Measurements from ENCODE around the gene HIC2. TPM values are rescaled to one million over a fixed set of nuclear protein-coding genes. Genes with fewer than 3 reads are reported as not detected.
"Not testable (repeated sequence)": the region's sequence is repeated elsewhere in the genome, so short reads cannot be mapped to it uniquely, and the experiment has no call there.

Gene HIC2
- polyA plus RNA-seq, 1 experiment: 0.93 TPM

DNA sequence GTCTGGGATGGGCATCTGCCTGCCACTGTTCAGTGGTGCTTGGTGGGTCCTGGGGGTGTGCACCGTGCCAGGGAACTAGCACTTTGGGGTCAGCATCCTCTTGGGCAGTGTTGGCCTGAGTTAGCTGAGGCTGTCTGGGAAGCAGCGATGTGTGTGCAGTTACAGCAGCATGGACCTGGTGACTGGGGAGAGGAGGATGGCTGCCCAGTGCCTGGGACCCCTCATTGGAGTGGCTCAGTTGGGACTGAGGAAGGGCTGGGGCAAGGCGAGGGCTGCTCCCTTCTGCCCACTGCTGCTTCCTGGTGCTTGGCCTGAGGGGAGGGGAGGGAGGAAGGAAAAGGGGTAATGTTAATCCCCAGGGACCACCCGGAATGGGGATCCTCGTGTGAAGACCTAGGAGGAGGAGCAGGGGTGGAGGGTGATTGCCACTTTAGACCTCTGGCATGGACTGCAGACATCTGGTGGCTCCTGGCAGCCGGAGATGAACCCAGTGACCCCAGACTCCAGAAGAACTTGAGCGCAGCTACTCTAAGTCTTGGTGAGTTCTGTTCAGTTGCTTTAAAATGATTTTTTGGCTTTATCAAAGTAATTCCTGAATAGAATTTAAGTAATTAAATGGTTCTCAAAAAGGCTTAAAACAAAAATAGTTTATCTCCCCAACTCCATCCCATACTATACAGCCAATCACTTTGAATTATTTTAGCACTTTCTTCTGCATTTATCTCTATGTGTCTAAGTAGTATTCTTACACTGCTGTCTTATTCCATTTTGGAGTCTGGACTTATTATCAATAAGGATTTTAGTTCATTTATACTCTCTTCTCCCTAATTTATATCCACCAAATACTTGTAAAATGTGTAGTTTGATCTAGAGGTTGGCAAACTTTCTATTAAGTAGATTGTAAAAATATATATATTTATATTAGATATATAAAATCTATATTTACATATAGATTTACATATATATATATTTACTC lies 34.7 kb downstream of the HIC2 start:
- DNase-seq (ENCODE audit: low read depth, low spot score): no peak
- H3K4me3 ChIP-seq (ENCODE audit: low read depth, low read length): no peak overlapping the region
- H3K9me3 ChIP-seq (ENCODE audit: control insufficient read depth, insufficient read depth, low read length): no peaks in the 10 kb centered on the region; the same call in 1 of the 2 replicates
- H3K27me3 ChIP-seq (ENCODE audit: control insufficient read depth, insufficient read depth, low read length): no peaks in the 10 kb centered on the region
- TF ChIP-seq, protein P1, sequence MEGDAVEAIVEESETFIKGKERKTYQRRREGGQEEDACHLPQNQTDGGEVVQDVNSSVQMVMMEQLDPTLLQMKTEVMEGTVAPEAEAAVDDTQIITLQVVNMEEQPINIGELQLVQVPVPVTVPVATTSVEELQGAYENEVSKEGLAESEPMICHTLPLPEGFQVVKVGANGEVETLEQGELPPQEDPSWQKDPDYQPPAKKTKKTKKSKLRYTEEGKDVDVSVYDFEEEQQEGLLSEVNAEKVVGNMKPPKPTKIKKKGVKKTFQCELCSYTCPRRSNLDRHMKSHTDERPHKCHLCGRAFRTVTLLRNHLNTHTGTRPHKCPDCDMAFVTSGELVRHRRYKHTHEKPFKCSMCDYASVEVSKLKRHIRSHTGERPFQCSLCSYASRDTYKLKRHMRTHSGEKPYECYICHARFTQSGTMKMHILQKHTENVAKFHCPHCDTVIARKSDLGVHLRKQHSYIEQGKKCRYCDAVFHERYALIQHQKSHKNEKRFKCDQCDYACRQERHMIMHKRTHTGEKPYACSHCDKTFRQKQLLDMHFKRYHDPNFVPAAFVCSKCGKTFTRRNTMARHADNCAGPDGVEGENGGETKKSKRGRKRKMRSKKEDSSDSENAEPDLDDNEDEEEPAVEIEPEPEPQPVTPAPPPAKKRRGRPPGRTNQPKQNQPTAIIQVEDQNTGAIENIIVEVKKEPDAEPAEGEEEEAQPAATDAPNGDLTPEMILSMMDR (IDR thresholded peaks at IDR 0.05; ENCODE audit: low read depth, low read length): no peak
- POLR2A ChIA-PET: no interaction called here
- H3K27ac ChIP-seq (ENCODE audit: low read depth, low read length): no peak overlapping the region
- CTCF ChIA-PET: interaction anchor here (0.8 kb wide), 1 partner anchor 194 kb away, joined by 3 read pairs; no protein-coding TSS in a partner anchor

DNA sequence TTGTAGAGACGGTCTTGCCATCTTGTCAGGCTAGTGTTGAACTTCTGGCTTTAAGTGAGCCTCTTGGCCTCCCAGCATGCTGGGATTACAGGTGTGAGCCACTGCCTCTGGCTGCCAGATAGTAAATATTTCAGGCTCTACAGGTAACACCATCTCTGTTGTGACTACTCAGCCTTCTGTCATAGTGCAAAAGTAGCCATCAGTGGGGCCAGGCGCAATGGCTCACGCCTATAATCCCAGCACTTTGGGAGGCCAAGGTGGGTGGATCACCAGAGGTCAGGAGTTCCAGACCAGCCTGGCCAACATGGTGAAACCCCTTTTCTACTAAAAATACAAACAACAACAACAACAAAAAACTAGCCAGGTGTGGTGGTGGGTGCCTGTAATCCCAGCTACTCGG lies 35.5 kb downstream of the HIC2 start:
- H3K27ac ChIP-seq (ENCODE audit: low read depth, low read length); H3K4me3 ChIP-seq (ENCODE audit: low read depth, low read length); H3K27me3 ChIP-seq (ENCODE audit: control insufficient read depth, insufficient read depth, low read length); POLR2A ChIA-PET; H3K9me3 ChIP-seq (ENCODE audit: control insufficient read depth, insufficient read depth, low read length); DNase-seq (ENCODE audit: low read depth, low spot score): not testable (repeated sequence)
- CTCF ChIA-PET: interaction anchor here (0.8 kb wide), 1 partner anchor 193 kb away, joined by 3 read pairs; no protein-coding TSS in a partner anchor

DNA sequence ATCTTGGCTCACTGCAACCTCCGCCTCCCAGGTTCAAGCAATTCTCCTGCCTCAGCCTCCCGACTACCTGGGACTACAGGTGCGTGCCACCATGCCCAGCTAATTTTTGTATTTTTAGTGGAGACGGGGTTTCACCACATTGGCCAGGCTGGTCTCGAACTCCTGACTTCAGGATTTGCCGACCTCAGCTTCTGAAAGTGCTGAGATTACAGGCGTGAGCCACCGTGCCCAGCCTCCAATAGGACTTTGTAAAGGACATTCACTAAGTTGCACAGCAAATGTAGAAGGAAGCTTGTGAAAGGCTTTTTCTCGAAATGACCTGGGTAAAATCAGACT lies 37.8 kb downstream of the HIC2 start:
- H3K27ac ChIP-seq (ENCODE audit: low read depth, low read length); H3K27me3 ChIP-seq (ENCODE audit: control insufficient read depth, insufficient read depth, low read length); POLR2A ChIA-PET; CTCF ChIA-PET; H3K4me3 ChIP-seq (ENCODE audit: low read depth, low read length); H3K9me3 ChIP-seq (ENCODE audit: control insufficient read depth, insufficient read depth, low read length); DNase-seq (ENCODE audit: low read depth, low spot score): not testable (repeated sequence)

DNA sequence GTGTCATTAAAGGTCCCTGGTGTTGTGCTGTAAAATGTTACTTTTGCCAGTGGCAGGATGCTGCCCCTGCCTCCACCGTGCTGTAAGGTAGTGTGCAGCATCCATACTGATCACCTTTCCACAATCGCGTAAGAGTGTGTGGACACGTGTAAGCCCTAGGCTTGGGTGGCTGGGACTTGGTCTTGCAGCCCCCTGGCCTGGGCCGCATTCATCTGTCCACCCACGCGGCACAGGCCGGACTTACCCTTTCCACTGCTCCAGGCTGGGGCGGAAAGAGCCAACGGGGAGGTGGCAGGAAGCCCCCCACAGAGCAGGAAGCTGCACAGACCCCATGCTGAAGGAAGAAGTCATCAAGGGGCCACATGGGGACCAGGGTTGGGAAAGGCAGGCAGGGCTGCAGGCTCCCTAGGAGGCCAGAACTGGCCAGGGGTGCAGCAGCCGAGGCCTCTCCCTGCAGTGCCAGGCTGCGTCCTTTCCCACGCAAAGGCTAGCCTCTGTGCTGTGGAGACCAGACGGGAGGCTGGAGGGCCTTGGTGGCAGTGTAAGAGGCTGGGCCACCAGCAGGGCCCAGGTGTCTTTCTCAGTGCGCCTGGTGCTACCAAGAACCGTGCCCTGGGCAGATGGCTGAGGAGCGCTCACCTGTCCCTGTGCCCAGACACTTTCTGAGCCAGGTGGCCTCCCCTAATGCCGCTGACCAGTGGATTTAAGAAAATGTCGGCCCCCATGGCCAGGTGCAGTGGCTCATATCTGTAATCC lies 38.3 kb downstream of the HIC2 start:
- no peak overlapping the region for H3K27ac ChIP-seq (ENCODE audit: low read depth, low read length)
- DNase-seq (ENCODE audit: low read depth, low spot score): no peak
- TF ChIP-seq, protein P1 (IDR thresholded peaks at IDR 0.05; ENCODE audit: low read depth, low read length): no peak
- H3K4me3 ChIP-seq (ENCODE audit: low read depth, low read length): no peak overlapping the region
- no peaks in the 10 kb centered on the region for H3K9me3 ChIP-seq (ENCODE audit: control insufficient read depth, insufficient read depth, low read length)
- H3K27me3 ChIP-seq (ENCODE audit: control insufficient read depth, insufficient read depth, low read length): no peaks in the 10 kb centered on the region
- POLR2A ChIA-PET: no interaction called here
- CTCF ChIA-PET: no interaction called here

DNA sequence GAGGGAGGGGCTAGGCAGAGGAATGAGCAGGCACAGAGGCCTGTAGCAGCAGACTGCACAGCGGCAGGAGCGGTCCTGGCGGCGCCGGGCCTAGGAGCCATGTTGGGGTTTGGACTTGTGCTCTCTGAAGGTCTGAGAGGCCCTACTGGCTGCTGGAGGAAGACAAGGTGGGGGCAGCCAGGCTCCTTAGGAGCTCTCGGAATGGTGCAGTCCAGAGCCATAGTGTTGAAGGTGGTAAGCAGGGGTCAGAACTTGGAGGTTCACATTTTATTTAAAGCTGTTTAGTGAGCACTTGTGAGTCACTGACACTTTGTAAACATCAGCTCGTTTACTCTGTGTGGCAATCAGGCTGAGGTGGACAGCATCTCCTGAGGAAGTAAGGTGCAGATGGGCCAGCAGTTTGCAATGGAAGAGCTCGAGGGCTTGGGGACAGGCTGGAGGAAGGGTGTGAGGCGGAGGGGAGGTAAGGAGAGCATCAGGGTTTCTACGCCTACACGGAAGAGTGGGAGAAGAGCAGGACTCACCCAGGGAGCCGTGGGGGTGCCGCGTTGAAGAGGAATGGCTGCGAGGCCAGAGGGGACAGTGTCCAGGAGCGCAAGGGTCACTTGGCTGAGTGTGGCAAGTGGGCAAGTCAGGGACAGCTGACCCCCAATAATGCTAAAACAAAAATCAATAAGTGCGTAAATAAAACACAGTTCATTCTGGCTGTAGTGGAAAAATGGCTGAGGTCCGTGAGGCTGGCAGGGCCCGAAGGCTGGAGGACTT lies 40.0 kb downstream of the HIC2 start:
- Histone ChIP-seq H3K9me3 (ENCODE audit: control insufficient read depth, insufficient read depth, low read length) (no peaks in the 10 kb centered on the region), H3K27me3 (ENCODE audit: control insufficient read depth, insufficient read depth, low read length) (no peaks in the 10 kb centered on the region), H3K27ac (ENCODE audit: low read depth, low read length) (no peak overlapping the region), H3K4me3 (ENCODE audit: low read depth, low read length) (no peak overlapping the region)
- POLR2A ChIA-PET: interaction anchor here (0.5 kb wide), 1 partner anchor 517 kb away, joined by 12 read pairs; no protein-coding TSS in a partner anchor
- TF ChIP-seq, protein P1 (IDR thresholded peaks at IDR 0.05; ENCODE audit: low read depth, low read length): no peak
- peak; percentile 11 for DNase-seq (ENCODE audit: low read depth, low spot score)
- CTCF ChIA-PET: interaction anchor here (1.5 kb wide), 1 partner anchor 190 kb away, joined by 7 read pairs; no protein-coding TSS in a partner anchor

DNA sequence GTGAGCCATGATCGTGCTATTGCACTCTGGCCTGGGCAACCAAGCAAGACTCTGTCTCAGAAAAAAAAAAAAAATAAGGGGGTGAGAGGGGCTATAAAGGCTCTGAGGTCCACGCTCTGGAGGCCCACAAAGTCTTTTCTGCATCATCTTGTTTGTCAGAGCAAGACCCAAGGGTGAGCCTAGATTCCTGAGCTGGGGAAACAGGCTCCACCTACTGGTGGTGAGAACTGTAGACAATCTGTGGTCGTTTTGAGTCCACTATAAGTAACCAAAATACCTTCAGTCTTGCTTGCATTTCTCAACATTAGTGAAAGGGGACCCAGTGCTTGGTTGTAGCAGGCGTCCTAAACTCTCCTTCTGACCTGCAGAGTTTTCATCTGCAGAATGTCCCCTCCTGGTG lies 45.5 kb downstream of the HIC2 start:
- POLR2A ChIA-PET; DNase-seq (ENCODE audit: low read depth, low spot score); CTCF ChIA-PET: not testable (repeated sequence)

DNA sequence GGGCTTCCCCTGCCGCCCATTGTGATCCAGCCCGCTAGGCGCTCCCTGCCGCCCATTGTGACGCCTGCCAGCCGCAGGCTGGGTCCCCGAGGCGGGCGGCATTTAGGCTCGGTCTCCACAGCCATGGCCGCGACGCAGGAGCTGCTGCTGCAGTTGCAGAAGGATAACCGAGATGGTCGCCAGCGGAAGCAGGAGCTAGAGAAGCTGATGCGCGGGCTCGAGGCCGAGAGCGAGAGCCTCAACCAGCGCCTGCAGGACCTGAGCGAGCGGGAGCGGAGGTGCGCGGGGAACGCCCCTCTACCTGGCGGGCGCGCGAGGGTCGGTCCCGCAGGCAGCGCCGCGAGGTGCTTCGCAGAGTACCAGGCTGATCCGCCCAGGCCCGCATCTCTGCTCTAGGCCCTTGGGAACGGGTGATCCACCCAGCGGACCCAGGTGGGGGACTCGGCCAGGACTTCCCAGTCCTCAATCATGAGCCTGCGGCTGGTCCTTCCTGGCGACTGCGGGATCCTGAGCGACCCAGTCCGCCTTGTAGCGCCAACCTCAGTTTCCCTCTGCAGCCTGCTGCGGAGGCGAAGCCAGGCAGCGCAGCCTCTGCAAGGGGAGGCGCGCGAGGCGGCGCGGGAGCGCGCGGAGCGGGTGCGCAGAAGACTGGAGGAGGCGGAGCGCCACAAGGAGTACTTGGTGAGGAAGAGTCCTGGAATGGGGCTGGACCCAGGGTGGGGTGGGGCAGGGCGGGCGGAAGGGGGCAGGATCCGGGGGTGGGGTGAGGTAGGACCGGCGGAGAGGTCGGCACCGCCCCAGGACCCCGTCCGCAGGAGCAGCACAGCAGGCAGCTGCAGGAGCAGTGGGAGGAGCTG lies 50.4 kb downstream of the HIC2 start, which contains the start of gene TMEM191C:
Gene TMEM191C, plus strand, starts transcription at position 51 of the 857 bp plus-strand sequence. Its CDS starts 73 bp downstream, at position 124.
- H3K27ac ChIP-seq (ENCODE audit: low read depth, low read length); CTCF ChIA-PET; H3K27me3 ChIP-seq (ENCODE audit: control insufficient read depth, insufficient read depth, low read length); H3K9me3 ChIP-seq (ENCODE audit: control insufficient read depth, insufficient read depth, low read length); DNase-seq (ENCODE audit: low read depth, low spot score); POLR2A ChIA-PET: not testable (repeated sequence)
- peak within 1 kb of the TSS; percentile 59 for H3K4me3 ChIP-seq (ENCODE audit: low read depth, low read length)

More for the DNA sequence above, 45.5 kb downstream of the HIC2 start:
- H3K9me3 ChIP-seq (ENCODE audit: control insufficient read depth, insufficient read depth, low read length); H3K27me3 ChIP-seq (ENCODE audit: control insufficient read depth, insufficient read depth, low read length); H3K4me3 ChIP-seq (ENCODE audit: low read depth, low read length); H3K27ac ChIP-seq (ENCODE audit: low read depth, low read length): not testable (repeated sequence)

Data from AG04450 (cell line).